ENCODE data around the gene DOC2B.

GRCh38 chr17:172401-172800 lies 9.0 kb downstream of the DOC2B start:
- TF ChIP-seq CTCF (IDR thresholded peaks at IDR 0.05) (no peak), SMC3 (IDR thresholded peaks at IDR 0.05; ENCODE audit: low read depth, low read length) (no peak), RCOR1 (IDR thresholded peaks at IDR 0.05; ENCODE audit: low read length) (no peak), EP300 (IDR thresholded peaks at IDR 0.05; ENCODE audit: borderline replicate concordance in 1 of 2, low read depth in 1 of 2, low read length in 1 of 2) (no peak), YY1 (IDR thresholded peaks at IDR 0.05; ENCODE audit: low read depth) (no peak), TAF1 (IDR thresholded peaks at IDR 0.05; ENCODE audit: borderline replicate concordance, low read depth, low read length) (no peak)
